ENCODE measurements around the gene FAM171A2. TPM values are rescaled to one million over a fixed set of nuclear protein-coding genes. Genes with fewer than 3 reads are reported as not detected.
"Not testable (repeated sequence)": the region's sequence is repeated elsewhere in the genome, so short reads cannot be mapped to it uniquely, and the experiment has no call there.

FAM171A2 gene
- total RNA-seq, 3 donors from 2014 or later, result 0.88 to 2.9 (median 2.7) TPM

DNA sequence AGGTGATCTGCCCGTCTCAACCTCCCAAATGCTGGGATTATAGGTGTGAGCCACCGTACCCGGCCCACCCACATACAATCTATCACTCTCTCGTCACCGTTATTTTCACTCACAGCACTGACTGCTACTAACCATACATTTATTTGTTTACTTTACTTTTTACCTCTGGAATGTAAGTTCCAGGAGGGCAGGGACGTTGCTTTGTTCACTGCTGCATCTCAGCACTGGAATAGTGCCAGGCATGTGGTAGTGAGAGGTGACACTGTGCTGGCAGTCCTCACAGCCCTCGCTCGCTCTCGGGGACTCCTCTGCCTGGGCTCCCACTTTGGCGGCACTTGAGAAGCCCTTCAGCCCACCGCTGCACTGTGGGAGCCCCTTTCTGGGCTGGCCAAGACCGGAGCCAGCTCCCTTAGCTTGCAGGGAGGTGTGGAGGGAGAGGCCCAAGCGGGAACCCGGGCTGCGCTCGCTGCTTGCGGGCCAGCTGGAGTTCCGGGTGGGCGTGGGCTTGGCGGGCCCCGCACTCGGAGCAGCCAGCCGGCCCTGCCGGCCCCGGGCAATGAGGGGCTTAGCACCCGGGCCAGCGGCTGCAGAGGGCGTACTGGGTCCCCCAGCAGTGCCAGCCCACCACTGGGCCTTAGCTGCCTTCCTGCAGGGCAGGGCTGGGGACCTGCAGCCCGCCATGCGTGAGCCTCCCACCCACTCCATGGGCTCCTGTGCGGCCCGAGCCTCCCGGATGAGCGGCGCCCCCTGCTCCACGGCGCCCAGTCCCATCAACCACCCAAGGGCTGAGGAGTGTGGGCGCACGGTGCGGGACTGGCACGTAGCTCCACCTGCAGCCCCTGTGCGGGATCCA, 5.0 kb upstream of the FAM171A2 start:
- H3K27ac ChIP-seq; H3K4me1 ChIP-seq; H3K9me3 ChIP-seq; H3K36me3 ChIP-seq; H3K4me3 ChIP-seq; DNase-seq (ENCODE audit: low spot score in 2 of 2); intact Hi-C loops (cut with DNase I; ENCODE audit: low total_unique reads): not testable (repeated sequence)
- peaks cover 0 to 13% of the 10 kb centered on the region in 2 donors for H3K27me3 ChIP-seq

DNA sequence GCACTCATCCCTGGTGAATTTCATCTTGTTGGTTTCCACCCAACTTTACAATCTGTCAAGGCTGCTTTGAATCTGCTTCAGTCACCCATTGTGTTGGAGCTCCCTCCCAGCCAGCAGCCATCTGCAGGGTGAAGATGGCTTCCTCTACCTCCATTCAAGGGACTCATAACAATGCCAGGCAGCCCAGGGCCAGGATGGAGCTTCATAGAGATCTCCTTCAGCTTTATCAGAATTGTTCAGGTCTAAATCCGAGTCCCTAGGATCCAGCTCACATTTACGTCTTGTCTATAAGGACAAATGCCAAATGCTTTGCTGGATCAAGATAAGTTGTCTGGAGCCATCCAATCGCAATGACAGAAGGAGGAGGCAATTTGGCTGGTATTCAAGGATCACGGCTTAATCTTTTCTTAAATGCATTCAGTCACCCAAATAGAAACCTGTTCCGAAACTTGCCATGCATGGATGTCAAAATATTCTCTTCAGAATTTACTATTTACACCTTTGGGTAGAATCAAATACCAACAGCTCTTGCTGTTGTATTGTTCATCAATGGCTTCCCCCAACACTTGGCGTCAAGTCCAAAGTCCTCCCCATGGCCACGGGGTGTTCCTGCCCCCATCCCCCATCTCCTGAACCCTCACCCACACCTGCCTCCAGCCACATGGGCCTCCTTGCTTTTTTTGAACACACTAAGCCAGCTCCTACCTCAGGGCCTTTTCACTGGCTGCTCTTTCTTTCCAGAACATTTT, 3.8 kb upstream of the FAM171A2 start:
- DNase-seq (ENCODE audit: low spot score in 2 of 2), result no peak
- no peaks in the 10 kb centered on the region for H3K36me3 ChIP-seq
- intact Hi-C loops (cut with DNase I; ENCODE audit: low total_unique reads), result no loop called here
- TF ChIP-seq CTCF (IDR thresholded peaks at IDR 0.05) (no peak), POLR2AphosphoS5 (IDR thresholded peaks at IDR 0.05) (no peak), POLR2A (IDR thresholded peaks at IDR 0.05) (no peak)
- no peak overlapping the region for H3K4me3 ChIP-seq
- H3K27me3 ChIP-seq, result peaks cover 0 to 13% of the 10 kb centered on the region in 2 donors
- peaks cover 0 to 4% of the 10 kb centered on the region in 2 donors for H3K4me1 ChIP-seq
- H3K9me3 ChIP-seq, result no peaks in the 10 kb centered on the region
- H3K27ac ChIP-seq, result no peak overlapping the region

DNA sequence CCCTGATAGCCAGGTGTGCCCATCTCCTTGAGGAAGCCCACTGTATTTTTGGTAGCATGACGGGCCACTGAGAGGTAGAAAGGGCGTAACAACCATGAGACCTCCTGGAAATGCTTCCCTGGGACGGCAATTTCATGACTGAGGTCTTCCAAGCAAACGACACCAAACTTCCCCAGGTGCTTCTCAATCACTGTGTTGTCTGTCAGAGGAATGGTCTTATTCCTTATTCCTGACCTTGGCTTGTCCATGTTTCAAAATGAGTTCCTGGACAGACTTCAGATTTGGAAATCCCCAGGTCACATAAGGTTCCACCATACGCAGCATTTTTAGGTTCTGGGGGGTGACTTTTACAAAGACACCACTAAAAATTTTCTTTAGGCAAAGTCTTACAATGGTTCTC, 1.4 kb upstream of the FAM171A2 start:
- H3K4me3 ChIP-seq; DNase-seq (ENCODE audit: low spot score in 2 of 2); H3K4me1 ChIP-seq; H3K27me3 ChIP-seq; intact Hi-C loops (cut with DNase I; ENCODE audit: low total_unique reads); H3K9me3 ChIP-seq; H3K36me3 ChIP-seq; H3K27ac ChIP-seq: not testable (repeated sequence)

- TF ChIP-seq POLR2AphosphoS5 (IDR thresholded peaks at IDR 0.05) (no peak), POLR2A (IDR thresholded peaks at IDR 0.05) (no peak), CTCF (IDR thresholded peaks at IDR 0.05) (no peak)
- Histone ChIP-seq H3K4me1 (peaks cover 0 to 4% of the 10 kb centered on the region in 2 donors), H3K36me3 (no peaks in the 10 kb centered on the region), H3K27me3 (no peaks in the 10 kb centered on the region), H3K27ac (no peak overlapping the region), H3K4me3 (peak overlapping the region; percentile 50 to 85 (median 74)), H3K9me3 (no peaks in the 10 kb centered on the region)
- intact Hi-C loops (cut with DNase I; ENCODE audit: low total_unique reads), result no loop called here
- no peak for DNase-seq (ENCODE audit: low spot score in 2 of 2)
Measured at GRCh38 chr17:44362949-44363612, 572 bp downstream of the FAM171A2 start.

DNA sequence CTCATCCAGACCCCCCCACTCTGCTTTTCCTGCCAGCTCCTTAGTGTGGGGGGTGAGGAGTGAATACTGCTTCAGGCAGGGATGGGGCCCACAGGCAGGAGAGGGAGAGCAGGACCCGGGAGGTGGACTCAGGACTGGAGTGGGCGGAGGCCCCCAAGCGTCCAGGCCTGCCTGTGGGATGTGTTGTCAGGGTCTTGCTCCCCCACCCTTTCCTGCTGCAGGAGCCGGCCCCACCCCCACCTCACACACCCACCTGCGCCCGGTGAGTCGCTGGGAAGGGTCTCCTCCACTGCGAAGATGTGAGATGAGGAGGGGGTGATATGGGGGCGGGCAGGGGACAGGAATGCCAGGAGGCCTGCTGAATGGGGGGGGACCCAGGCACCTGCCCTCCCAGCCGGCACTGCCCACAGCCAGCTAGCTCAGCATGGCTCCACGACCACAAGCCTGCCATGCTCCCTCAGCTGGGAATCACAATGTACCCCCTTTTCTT, 1.1 kb downstream of the FAM171A2 start:
- TF ChIP-seq POLR2AphosphoS5 (IDR thresholded peaks at IDR 0.05), result no peak
- TF ChIP-seq POLR2A (IDR thresholded peaks at IDR 0.05), result no peak
- TF ChIP-seq CTCF (IDR thresholded peaks at IDR 0.05), result no peak
- intact Hi-C loops (cut with DNase I; ENCODE audit: low total_unique reads), result no loop called here
- H3K9me3 ChIP-seq, result no peaks in the 10 kb centered on the region
- no peak overlapping the region for H3K27ac ChIP-seq
- peaks cover 0 to 4% of the 10 kb centered on the region in 2 donors for H3K4me1 ChIP-seq
- no peak for DNase-seq (ENCODE audit: low spot score in 2 of 2)
- H3K4me3 ChIP-seq, result peak overlapping the region; percentile 50 to 85 (median 74)
- H3K36me3 ChIP-seq, result no peaks in the 10 kb centered on the region
- no peaks in the 10 kb centered on the region for H3K27me3 ChIP-seq
